Measurements from ENCODE around the gene LILRA6. TPM values are rescaled to one million over a fixed set of nuclear protein-coding genes. Genes with fewer than 3 reads are reported as not detected.
"Not testable (repeated sequence)": the region's sequence is repeated elsewhere in the genome, so short reads cannot be mapped to it uniquely, and the experiment has no call there.

LILRA6 gene
- total RNA-seq, 4 donors from 2014 or later: 0.19 to 1.1 (median 0.52) TPM; not detected in 1

- H3K27me3 ChIP-seq: peaks cover 0 to 5% (median 0%) of the 10 kb centered on the region in 3 donors
- TF ChIP-seq CTCF (IDR thresholded peaks at IDR 0.05 in 4 of 5, conservative IDR thresholded peaks at IDR 0.05 in 1 of 5) (no peak), POLR2A (IDR thresholded peaks at IDR 0.05) (no peak)
- in situ Hi-C loops (cut with MboI; ENCODE audit: low sequenced_read_pairs in 4 of 4): no loop called here
- intact Hi-C loops (cut with DNase I; ENCODE audit: low total_unique reads): no loop called here
- no peaks in the 10 kb centered on the region for H3K9me3 ChIP-seq
- H3K4me1 ChIP-seq: no peaks in the 10 kb centered on the region
- no peaks in the 10 kb centered on the region for H3K36me3 ChIP-seq
- DNase-seq: no peak
- ATAC-seq: no peak
- H3K27ac ChIP-seq: no peak overlapping the region
- no peak overlapping the region for H3K4me3 ChIP-seq
Measured at GRCh38 chr19:54275951-54276350, 33.4 kb upstream of the LILRA6 start.

GRCh38 chr19:54274516-54274915 is 31.9 kb upstream of the LILRA6 start:
- ATAC-seq; H3K36me3 ChIP-seq; H3K4me1 ChIP-seq; in situ Hi-C loops (cut with MboI; ENCODE audit: low sequenced_read_pairs in 4 of 4); DNase-seq; intact Hi-C loops (cut with DNase I; ENCODE audit: low total_unique reads); H3K9me3 ChIP-seq; H3K27ac ChIP-seq; H3K4me3 ChIP-seq; H3K27me3 ChIP-seq: not testable (repeated sequence)

- no peaks in the 10 kb centered on the region for H3K9me3 ChIP-seq
- no peak overlapping the region for H3K27ac ChIP-seq
- H3K4me3 ChIP-seq: no peak overlapping the region
- ATAC-seq (no peak), DNase-seq (no peak)
- H3K4me1 ChIP-seq: no peaks in the 10 kb centered on the region
- intact Hi-C loops (cut with DNase I; ENCODE audit: low total_unique reads): no loop called here
- no peaks in the 10 kb centered on the region for H3K27me3 ChIP-seq
- TF ChIP-seq CTCF (IDR thresholded peaks at IDR 0.05 in 4 of 5, conservative IDR thresholded peaks at IDR 0.05 in 1 of 5) (no peak), POLR2A (IDR thresholded peaks at IDR 0.05) (no peak)
- H3K36me3 ChIP-seq: no peaks in the 10 kb centered on the region
- in situ Hi-C loops (cut with MboI; ENCODE audit: low sequenced_read_pairs in 4 of 4): no loop called here
Measured at GRCh38 chr19:54273821-54274220, 31.2 kb upstream of the LILRA6 start.

GRCh38 chr19:54272181-54272580 is 29.6 kb upstream of the LILRA6 start:
- H3K9me3 ChIP-seq; intact Hi-C loops (cut with DNase I; ENCODE audit: low total_unique reads); in situ Hi-C loops (cut with MboI; ENCODE audit: low sequenced_read_pairs in 4 of 4); DNase-seq; H3K36me3 ChIP-seq; ATAC-seq; H3K27me3 ChIP-seq; H3K4me1 ChIP-seq; H3K4me3 ChIP-seq; H3K27ac ChIP-seq: not testable (repeated sequence)

GRCh38 chr19:54271587-54271986 is 29.0 kb upstream of the LILRA6 start:
- H3K9me3 ChIP-seq; ATAC-seq; H3K4me1 ChIP-seq; H3K36me3 ChIP-seq; H3K27ac ChIP-seq; in situ Hi-C loops (cut with MboI; ENCODE audit: low sequenced_read_pairs in 4 of 4); H3K4me3 ChIP-seq; H3K27me3 ChIP-seq; intact Hi-C loops (cut with DNase I; ENCODE audit: low total_unique reads); DNase-seq: not testable (repeated sequence)

- no peak for TF ChIP-seq POLR2A (IDR thresholded peaks at IDR 0.05)
- no peak for TF ChIP-seq CTCF (IDR thresholded peaks at IDR 0.05 in 4 of 5, conservative IDR thresholded peaks at IDR 0.05 in 1 of 5)
- no peaks in the 10 kb centered on the region for H3K36me3 ChIP-seq
- in situ Hi-C loops (cut with MboI; ENCODE audit: low sequenced_read_pairs in 4 of 4) (no loop called here), intact Hi-C loops (cut with DNase I; ENCODE audit: low total_unique reads) (no loop called here)
- ATAC-seq (no peak), DNase-seq (peak in 1 of 2 donors; percentile 28)
- H3K9me3 ChIP-seq: no peaks in the 10 kb centered on the region
- H3K27ac ChIP-seq: no peak overlapping the region
- H3K4me3 ChIP-seq: no peak overlapping the region
- no peaks in the 10 kb centered on the region for H3K4me1 ChIP-seq
- no peaks in the 10 kb centered on the region for H3K27me3 ChIP-seq
Measured at GRCh38 chr19:54271106-54271505, 28.5 kb upstream of the LILRA6 start.
